ENCODE data around the gene TTC16. TPM values are rescaled to one million over a fixed set of nuclear protein-coding genes. Genes with fewer than 3 reads are reported as not detected.
"Not testable (repeated sequence)": the region's sequence is repeated elsewhere in the genome, so short reads cannot be mapped to it uniquely, and the experiment has no call there.

Gene TTC16
- total RNA-seq, 3 donors from 2014 or later: 0.31 TPM; not detected in 2

GRCh38 chr9:127778280-127779135 lies 62.6 kb downstream of the TTC16 start, which contains the start of gene SH2D3C:
Gene SH2D3C (minus strand): TSS chr9:127778666. CDS start chr9:127778627, 39 bp downstream.
- DNase-seq: peak; percentile 50 to 77 (median 63)
- intact Hi-C loops (cut with DNase I, micrococcal nuclease): no loop called here

GRCh38 chr9:127779136-127779981 lies 63.5 kb downstream of the TTC16 start:
- DNase-seq (peak; percentile 50 to 74 (median 52)), ATAC-seq (peak; percentile 39)
- H3K36me3 ChIP-seq (ENCODE audit: low read depth): no peaks in the 10 kb centered on the region
- intact Hi-C loops (cut with DNase I, micrococcal nuclease): no loop called here
- H3K4me1 ChIP-seq (ENCODE audit: low read depth): peaks cover 8% of the 10 kb centered on the region
- no peaks in the 10 kb centered on the region for H3K9me3 ChIP-seq
- TF ChIP-seq CTCF (IDR thresholded peaks at IDR 0.05): no peak
- H3K4me3 ChIP-seq: no peak overlapping the region

More at GRCh38 chr9:127778280-127779135, 62.6 kb downstream of the TTC16 start, which contains the start of gene SH2D3C:
- Histone ChIP-seq H3K4me3 (peak within 1 kb of the TSS; percentile 6), H3K36me3 (ENCODE audit: low read depth) (no peaks in the 10 kb centered on the region), H3K9me3 (no peaks in the 10 kb centered on the region), H3K4me1 (ENCODE audit: low read depth) (peaks cover 2% of the 10 kb centered on the region)
- TF ChIP-seq CTCF (IDR thresholded peaks at IDR 0.05): no peak
- peak; percentile 55 for ATAC-seq

- H3K9me3 ChIP-seq: no peaks in the 10 kb centered on the region
- intact Hi-C loops (cut with DNase I, micrococcal nuclease): loop anchor here in 1 of 2 donors (5.0 kb wide), 1 partner anchor 43 kb away; the partner anchor contains the start of gene TOR2A
- DNase-seq (no peak), ATAC-seq (no peak)
- peaks cover 12% of the 10 kb centered on the region for H3K4me1 ChIP-seq (ENCODE audit: low read depth)
- H3K36me3 ChIP-seq (ENCODE audit: low read depth): no peaks in the 10 kb centered on the region
- no peak for TF ChIP-seq CTCF (IDR thresholded peaks at IDR 0.05)
- H3K4me3 ChIP-seq: no peak overlapping the region
These were observed 64.4 kb downstream of the TTC16 start for GRCh38 chr9:127780126-127780885.

- not testable (repeated sequence) for H3K9me3 ChIP-seq; H3K36me3 ChIP-seq (ENCODE audit: low read depth); DNase-seq; ATAC-seq; H3K4me3 ChIP-seq
- intact Hi-C loops (cut with DNase I, micrococcal nuclease): loop anchor here in 1 of 2 donors (5.0 kb wide), 1 partner anchor 44 kb away; the partner anchor contains the start of gene TOR2A
- peaks cover 12% of the 10 kb centered on the region for H3K4me1 ChIP-seq (ENCODE audit: low read depth)
These were observed 65.0 kb downstream of the TTC16 start for GRCh38 chr9:127780909-127781308.

Other genes starting within 250 kb of the TTC16 start
- 10 to 100 TPM; 11.8 to 37.1 (median 17.1) TPM for gene STXBP1, start 103.8 kb upstream of the TTC16 start, total RNA-seq
- gene CFAP157, start 9.1 kb upstream of the TTC16 start, total RNA-seq: under 1 TPM in 2 of 3 donors, not detected in 1; 0.12 to 0.28 TPM
- 10 to 100 TPM in 2 of 3 donors, 1 to 10 TPM in 1; 5.1 to 10.5 (median 10.3) TPM for gene PTRH1, start 416 bp upstream of the TTC16 start, total RNA-seq
- 10 to 100 TPM; 19.7 to 30.2 (median 28.2) TPM for gene TOR2A, start 19.2 kb downstream of the TTC16 start, total RNA-seq
- 1 to 10 TPM; 3.2 to 7.4 (median 4.7) TPM for gene SH2D3C, start 62.6 kb downstream of the TTC16 start, total RNA-seq
- 100 to 1,000 TPM in 1 of 3 donors, 10 to 100 TPM in 2; 67.8 to 111 (median 75.9) TPM for gene CDK9, start 70.0 kb downstream of the TTC16 start, total RNA-seq
- gene FPGS, start 86.8 kb downstream of the TTC16 start, total RNA-seq: 10 to 100 TPM; 41.0 to 46.5 (median 41.3) TPM
- 10 to 100 TPM; 18.3 to 35.5 (median 34.8) TPM for gene ENG, start 138.6 kb downstream of the TTC16 start, total RNA-seq
- gene AK1, start 161.6 kb downstream of the TTC16 start, total RNA-seq: 100 to 1,000 TPM in 2 of 3 donors, 10 to 100 TPM in 1; 66.7 to 157 (median 106) TPM
- 100 to 1,000 TPM; 121 to 266 (median 175) TPM for gene ST6GALNAC6, start 183.5 kb downstream of the TTC16 start, total RNA-seq
- gene ST6GALNAC4, start 201.0 kb downstream of the TTC16 start, total RNA-seq: 10 to 100 TPM; 31.0 to 39.2 (median 37.2) TPM
- gene PIP5KL1, start 214.7 kb downstream of the TTC16 start, total RNA-seq: 1 to 10 TPM in 2 of 3 donors, under 1 TPM in 1; 0.58 to 1.9 (median 1.1) TPM
- gene DPM2, start 221.8 kb downstream of the TTC16 start, total RNA-seq: 10 to 100 TPM; 23.0 to 30.4 (median 29.4) TPM

Measured in mucosa of descending colon (tissue), 3 donors.